Measurements from ENCODE around the gene BABAM2. TPM values are rescaled to one million over a fixed set of nuclear protein-coding genes. Genes with fewer than 3 reads are reported as not detected.

Gene BABAM2
- total RNA-seq, 2 donors from 2014 or later = 46.8 to 59.7 TPM

GRCh38 chr2:27929916-27930486, 39.5 kb downstream of the BABAM2 start:
- DNase-seq (no peak), ATAC-seq (no peak)
- intact Hi-C loops (cut with DNase I) = no loop called here

- intact Hi-C loops (cut with DNase I) = no loop called here
- DNase-seq = no peak
- no peak for ATAC-seq
These were observed 40.9 kb downstream of the BABAM2 start for GRCh38 chr2:27931361-27931950.

- ATAC-seq (peak in 1 of 2 donors; percentile 68), DNase-seq (no peak)
- intact Hi-C loops (cut with DNase I) = no loop called here
These were observed 41.9 kb downstream of the BABAM2 start for GRCh38 chr2:27932396-27932795.

DNA sequence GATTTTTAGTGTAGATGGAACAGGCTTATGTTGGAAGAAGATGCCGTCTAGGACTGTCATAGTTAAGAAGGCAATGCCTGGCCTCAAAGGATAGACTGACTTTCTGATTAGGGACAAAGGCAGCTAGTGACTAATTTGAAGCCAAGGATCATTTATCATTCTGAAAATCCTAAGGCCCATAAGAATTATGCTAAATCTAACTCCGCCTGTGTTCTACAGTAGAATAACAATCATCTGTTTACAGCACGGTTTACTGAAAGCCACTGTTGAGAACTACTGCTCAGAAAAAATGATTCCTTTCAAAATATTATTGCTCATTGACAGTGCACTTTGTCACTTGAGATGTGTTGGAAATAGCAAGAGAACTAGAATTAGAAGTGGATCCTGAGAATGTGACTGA, 44.5 kb downstream of the BABAM2 start:
- ATAC-seq (no peak), DNase-seq (no peak)
- intact Hi-C loops (cut with DNase I) = no loop called here

DNA sequence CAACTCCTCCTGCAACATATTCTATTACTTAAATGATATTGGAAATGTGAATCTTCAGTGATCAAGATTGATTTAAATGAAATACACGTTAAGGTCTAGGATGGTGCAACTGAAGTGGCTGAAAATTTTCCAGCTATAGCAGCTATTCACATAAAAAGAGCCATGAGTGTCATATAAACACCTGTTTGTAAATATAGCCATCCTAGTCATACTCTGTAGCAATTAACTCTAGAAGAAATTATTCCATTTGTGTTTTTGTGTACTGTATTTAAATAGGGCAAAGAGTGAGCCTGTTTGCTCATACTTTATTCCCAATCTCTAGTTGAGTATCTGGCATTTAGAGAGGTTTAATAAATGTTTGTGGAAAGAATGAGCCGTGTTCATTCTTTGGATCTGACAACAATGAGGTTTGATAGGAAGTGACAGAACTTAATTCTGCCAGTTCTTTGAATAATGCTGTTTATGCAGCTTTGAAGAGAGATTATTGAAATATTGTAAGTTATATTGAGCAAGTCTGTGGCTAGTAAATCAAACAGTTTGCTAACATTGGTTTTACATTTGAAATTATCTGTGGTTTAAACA, 49.7 kb downstream of the BABAM2 start:
- intact Hi-C loops (cut with DNase I) = no loop called here
- ATAC-seq = no peak
- DNase-seq = no peak

- ATAC-seq = no peak
- intact Hi-C loops (cut with DNase I) = no loop called here
- no peak for DNase-seq
These were observed 50.5 kb downstream of the BABAM2 start for GRCh38 chr2:27940982-27941381.

- intact Hi-C loops (cut with DNase I) = no loop called here
- no peak for DNase-seq
- no peak for ATAC-seq
These were observed 52.4 kb downstream of the BABAM2 start for GRCh38 chr2:27942612-27943547.

DNA sequence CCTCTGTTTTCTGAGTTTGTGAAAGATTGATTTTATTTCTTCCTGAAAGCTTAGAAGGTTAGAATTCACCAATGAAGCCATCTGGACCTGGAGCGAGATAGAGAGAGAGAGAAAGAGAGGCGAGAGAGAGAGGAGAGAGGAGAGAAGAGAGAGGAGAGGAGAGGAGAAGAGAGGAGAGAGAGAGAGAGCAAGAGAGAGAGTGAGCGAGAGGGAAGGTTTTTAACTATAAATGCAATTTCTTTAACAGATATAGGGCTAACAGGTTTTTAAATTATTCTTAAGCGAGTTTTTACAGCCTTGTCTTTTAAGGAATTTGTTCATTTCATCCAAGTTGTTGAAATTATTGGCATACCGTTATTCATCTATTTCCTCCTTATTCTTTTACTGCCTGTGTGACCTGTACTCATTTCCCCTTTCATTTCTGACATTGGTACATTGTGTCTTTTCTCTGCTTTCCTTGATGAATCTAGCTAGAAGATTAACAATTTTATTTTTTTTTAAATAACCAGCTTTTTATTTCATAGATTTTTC, 56.1 kb downstream of the BABAM2 start:
- intact Hi-C loops (cut with DNase I) = no loop called here
- no peak for ATAC-seq
- no peak for DNase-seq

DNA sequence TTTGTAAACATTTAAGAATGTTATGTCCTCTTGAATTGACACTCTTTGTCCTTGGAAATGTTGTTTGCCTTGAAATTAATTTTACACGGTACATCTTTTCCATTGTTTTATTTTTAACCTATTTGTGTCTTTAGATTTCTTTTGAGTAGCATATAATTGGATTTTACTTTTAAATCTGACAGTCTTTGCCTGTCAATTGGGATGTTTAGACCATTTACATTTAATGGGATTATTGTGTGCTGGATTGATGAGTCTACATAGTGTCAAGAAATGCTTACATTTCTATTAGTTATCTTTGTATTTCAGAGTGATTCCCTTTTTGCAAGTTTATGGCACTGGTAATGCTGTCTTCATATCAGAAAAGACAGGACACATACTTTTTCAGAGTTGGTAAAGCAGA, 61.5 kb downstream of the BABAM2 start:
- no peak for ATAC-seq
- no peak for DNase-seq
- intact Hi-C loops (cut with DNase I) = no loop called here

DNA sequence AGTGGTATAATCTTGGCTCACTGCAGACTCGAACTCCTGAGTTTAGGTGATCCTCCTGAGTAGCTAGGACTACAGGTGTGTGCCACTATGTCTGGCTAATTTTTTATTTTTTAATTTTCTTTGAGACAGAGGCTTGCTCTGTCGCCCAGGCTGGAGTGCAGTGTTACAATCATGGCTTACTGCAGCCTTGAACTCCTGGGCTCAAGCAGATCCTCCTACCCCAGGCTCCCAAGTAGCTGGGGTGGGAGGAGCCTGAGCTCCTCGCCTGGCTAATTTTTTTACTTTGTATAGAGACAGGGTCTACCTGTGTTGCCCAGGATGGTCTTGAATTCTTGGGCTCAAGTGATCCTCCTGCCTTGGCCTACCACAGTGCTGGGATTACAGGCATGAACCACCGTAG, 62.5 kb downstream of the BABAM2 start:
- intact Hi-C loops (cut with DNase I) = no loop called here
- DNase-seq (no peak), ATAC-seq (no peak)

DNA sequence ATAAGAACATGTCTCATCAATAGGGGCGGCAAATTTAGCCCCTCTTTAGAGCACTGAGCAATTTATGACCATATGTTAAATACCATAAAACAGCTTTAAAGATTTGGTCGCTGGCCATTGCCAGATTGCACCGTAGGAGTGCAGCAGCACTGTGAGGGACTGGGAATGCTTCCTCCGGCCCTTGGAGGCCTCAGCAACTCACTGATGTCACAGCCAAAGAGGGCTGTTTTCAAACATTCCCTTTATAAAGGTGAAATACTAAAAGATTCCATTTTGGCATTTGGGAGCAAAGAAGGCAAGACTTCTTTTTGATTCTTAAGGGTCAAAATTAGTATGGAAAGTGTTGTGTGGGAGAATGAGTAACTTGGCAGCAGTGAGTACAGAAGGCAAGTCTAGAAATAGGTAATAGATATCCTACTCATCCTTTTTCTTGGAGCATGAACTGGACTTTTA, 63.7 kb downstream of the BABAM2 start:
- DNase-seq = no peak
- intact Hi-C loops (cut with DNase I) = no loop called here
- ATAC-seq = peak in 1 of 2 donors; percentile 43

DNA sequence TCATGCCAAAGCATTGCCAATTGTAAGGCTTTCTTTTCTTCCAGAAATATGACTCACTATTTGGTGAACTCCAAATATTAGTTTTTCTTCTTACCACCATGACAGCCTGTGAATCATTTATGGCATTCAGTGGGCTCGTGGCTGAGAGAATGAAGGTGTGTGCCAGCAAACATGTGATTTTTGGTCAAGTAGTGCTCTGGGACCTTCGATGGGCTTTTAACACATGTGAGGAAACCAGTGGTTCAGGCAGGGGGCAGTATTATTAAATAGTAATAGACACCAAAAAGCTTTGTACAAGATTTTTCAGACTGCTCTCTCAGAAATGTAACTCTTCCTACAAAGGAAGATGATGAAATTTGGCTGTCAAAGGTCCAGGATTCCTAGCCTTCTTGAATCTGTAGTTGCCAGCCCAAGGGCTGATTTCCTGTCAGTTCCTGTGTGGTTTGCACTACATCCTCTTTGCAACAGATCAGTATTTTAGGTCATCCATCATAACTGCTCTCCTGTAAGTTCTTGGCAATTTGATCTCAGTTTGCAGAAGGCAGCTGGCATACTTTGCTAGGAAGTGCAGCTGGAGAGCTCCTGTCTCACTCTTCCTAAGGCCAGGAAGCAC, 64.3 kb downstream of the BABAM2 start:
- peak; percentile 89 to 90 for ATAC-seq

GRCh38 chr2:27955384-27956161, 65.0 kb downstream of the BABAM2 start:
- ATAC-seq = no peak
- intact Hi-C loops (cut with DNase I) = no loop called here
- no peak for DNase-seq

More for the DNA sequence above, 64.3 kb downstream of the BABAM2 start:
- intact Hi-C loops (cut with DNase I) = no loop called here
- DNase-seq = peak; percentile 57

DNA sequence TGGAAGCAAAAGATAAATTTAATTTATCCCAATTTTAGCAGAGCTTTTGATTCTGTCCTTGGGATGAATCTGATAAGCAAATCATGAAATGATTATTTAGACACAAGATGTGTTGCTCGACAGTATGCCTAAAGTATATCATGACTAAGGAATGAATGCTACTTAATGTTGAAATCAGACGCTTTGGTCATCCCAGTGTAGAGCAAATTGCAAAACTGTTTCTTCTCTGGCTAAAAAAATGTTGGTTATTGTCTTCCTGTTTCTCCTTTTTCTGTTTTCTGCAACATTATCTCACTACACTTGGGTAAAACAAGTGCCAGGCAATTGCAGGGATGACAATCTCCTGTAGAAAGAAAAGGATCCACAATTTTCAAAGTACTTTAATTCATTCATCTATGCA, 66.4 kb downstream of the BABAM2 start:
- intact Hi-C loops (cut with DNase I) = no loop called here
- ATAC-seq (peak in 1 of 2 donors; percentile 11), DNase-seq (no peak)

DNA sequence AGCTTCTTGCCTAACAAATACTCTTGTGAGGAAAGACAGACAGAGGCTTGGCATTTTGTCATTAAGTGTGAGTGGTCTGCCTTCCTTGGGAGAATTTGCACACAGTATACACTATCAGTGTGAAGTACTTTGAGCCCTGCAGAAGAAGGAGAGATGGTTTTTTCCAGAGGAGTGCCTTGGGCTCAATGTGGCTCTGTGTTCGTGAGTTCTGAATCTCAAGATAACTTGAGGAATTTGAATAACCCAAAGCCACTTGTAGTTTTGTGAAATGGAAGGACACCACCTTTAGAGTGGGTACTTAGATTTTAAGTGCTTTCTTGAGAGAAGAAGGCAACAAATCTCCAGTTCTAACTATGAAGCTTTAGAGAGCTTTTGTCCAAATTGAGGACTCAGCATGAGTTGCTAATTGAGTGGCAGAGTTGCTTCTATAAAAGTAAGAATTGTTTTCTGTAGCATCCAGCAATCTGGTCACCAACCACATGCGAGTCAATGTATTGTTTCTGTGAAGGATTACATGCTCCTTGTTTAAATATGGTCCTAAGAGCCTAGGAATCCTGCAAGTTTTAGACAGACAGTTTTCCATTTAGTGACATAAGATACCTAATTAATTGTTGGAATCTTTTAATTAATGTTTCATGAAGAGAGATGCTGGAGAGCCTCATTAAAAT, 68.3 kb downstream of the BABAM2 start:
- ATAC-seq = no peak
- DNase-seq = no peak
- intact Hi-C loops (cut with DNase I) = no loop called here

- peak in 1 of 2 donors; percentile 41 for ATAC-seq
- intact Hi-C loops (cut with DNase I) = no loop called here
- DNase-seq = peak; percentile 43
These were observed 69.0 kb downstream of the BABAM2 start for GRCh38 chr2:27959496-27959895.

GRCh38 chr2:27960237-27960912, 69.8 kb downstream of the BABAM2 start:
- intact Hi-C loops (cut with DNase I) = no loop called here
- ATAC-seq = peak in 1 of 2 donors; percentile 64
- DNase-seq = no peak
